GM12872 (cell line): ENCODE data around the gene DLEC1.

Experiments used
- CTCF ChIP-seq: IDR thresholded peaks from 3 replicates; pipeline ENCODE4 v1.5.1; 2011; ENCODE audit warnings: low read depth, mild to moderate bottlenecking, low read length, moderate library complexity; ENCODE audit not compliant: insufficient read depth

DLEC1 gene

GRCh38 chr3:38127611-38128302 lies 88.7 kb downstream of the DLEC1 start:
- no peak for TF ChIP-seq CTCF

DNA sequence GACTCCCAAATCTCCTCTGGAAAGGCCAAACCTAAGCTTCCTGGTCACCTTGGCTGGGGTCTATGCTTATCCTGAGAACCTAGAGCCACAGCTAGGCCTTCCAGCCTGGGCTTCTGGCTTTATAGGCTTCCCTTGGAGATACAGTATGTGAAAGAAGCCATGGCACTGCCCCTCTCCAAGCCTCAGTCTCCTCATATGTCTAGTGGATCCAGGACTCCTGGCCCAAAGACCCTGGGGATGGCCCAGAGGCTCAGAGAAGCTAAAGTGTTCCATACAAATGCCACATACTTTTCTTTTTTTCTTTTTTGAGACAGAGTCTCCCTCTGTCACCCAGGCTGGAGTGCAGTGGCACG lies 89.3 kb downstream of the DLEC1 start:
- no peak for TF ChIP-seq CTCF

GRCh38 chr3:38129058-38129457 lies 90.0 kb downstream of the DLEC1 start:
- no peak for TF ChIP-seq CTCF

DNA sequence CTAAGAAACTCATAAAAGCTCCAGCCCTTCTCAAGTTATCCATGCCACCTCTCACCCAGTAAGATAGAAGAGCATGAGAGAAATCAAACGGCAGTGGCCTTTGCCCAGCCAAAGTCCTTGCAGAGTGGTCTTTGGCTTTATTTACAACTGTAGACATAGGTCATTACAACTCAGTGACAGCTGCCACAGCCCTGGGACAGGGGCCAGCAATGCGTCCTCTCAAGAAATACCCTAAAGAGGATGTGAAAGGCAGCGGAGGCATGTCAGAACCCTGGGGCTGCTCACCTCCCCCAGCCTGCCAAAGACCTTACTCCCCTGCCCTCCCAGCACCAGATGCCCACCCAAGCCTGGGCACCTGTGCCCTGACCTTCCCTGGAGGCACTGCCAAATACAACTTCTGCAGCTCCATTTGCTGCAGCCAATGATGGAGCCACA lies 91.6 kb downstream of the DLEC1 start:
- no peak for TF ChIP-seq CTCF

GRCh38 chr3:38131621-38132369 lies 92.8 kb downstream of the DLEC1 start:
- peak; percentile 53 for TF ChIP-seq CTCF

GRCh38 chr3:38133209-38133556 lies 94.2 kb downstream of the DLEC1 start:
- TF ChIP-seq CTCF = no peak

- no peak for TF ChIP-seq CTCF
Measured at GRCh38 chr3:38133557-38134405, 94.8 kb downstream of the DLEC1 start.
